ENCODE data around the gene OVCA2.

Gene OVCA2

DNA sequence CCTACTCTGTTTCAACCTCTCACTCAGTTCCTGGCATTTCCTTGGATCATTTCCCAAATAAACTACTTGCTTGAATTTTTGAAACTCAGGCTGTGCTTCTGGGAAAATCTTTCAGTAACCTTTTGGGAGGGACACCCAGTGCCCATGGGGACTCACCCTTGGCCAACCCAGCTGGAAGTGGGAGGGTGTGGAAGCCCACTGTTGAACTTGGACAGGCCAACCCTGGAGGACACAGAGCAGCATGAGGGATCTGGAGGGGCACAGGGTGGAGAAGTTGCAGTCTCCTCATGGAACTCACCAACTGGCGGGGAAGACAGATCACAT lies 27.9 kb upstream of the OVCA2 start:
- no peaks in the 10 kb centered on the region for H3K36me3 ChIP-seq (ENCODE audit: control insufficient read depth, insufficient read depth, low read length)
- H3K27ac ChIP-seq (ENCODE audit: insufficient read depth, low read depth, low read length, poor library complexity, severe bottlenecking), result no peak overlapping the region
- H3K27me3 ChIP-seq (ENCODE audit: control insufficient read depth, insufficient read depth, low read length, poor library complexity, severe bottlenecking), result peaks cover 2% of the 10 kb centered on the region
- H3K9me3 ChIP-seq (ENCODE audit: control insufficient read depth, low read length), result no peaks in the 10 kb centered on the region
- H3K4me1 ChIP-seq (ENCODE audit: control insufficient read depth, insufficient read depth, low read length), result peaks cover 19% of the 10 kb centered on the region
- 98 to 100% methylated on average over 1 of the region's 1 CpG for WGBS, 2 experiments
- H3K4me3 ChIP-seq (ENCODE audit: insufficient read depth, low read depth, low read length), result no peak overlapping the region

DNA sequence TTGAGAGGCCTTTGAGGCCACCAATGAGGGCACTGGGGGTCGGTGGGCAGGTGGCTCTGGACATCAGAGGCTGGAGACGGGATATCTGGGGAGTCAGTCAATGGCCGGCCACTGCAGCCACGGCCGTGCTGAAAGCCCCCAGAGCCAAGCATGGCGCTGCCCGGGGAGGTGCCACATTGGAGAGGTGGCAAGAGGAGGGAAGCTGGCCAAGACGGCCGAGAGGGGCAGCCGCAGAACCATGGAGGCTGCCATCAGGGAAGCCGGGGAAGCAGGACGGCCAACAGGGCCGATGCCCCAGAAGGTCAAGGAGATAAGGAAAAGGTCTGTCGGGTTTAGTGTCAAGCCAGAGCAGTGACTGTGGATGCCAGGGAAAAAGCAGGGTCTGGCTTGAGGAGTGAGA lies 26.5 kb upstream of the OVCA2 start:
- peaks cover 15% of the 10 kb centered on the region for H3K27me3 ChIP-seq (ENCODE audit: control insufficient read depth, insufficient read depth, low read length, poor library complexity, severe bottlenecking)
- H3K27ac ChIP-seq (ENCODE audit: insufficient read depth, low read depth, low read length, poor library complexity, severe bottlenecking), result no peak overlapping the region
- 95% methylated on average over 14 of the region's 14 CpGs for WGBS, 2 experiments
- H3K4me1 ChIP-seq (ENCODE audit: control insufficient read depth, insufficient read depth, low read length), result peaks cover 19% of the 10 kb centered on the region
- no peak overlapping the region for H3K4me3 ChIP-seq (ENCODE audit: insufficient read depth, low read depth, low read length)
- H3K36me3 ChIP-seq (ENCODE audit: control insufficient read depth, insufficient read depth, low read length), result no peaks in the 10 kb centered on the region
- H3K9me3 ChIP-seq (ENCODE audit: control insufficient read depth, low read length), result no peaks in the 10 kb centered on the region

DNA sequence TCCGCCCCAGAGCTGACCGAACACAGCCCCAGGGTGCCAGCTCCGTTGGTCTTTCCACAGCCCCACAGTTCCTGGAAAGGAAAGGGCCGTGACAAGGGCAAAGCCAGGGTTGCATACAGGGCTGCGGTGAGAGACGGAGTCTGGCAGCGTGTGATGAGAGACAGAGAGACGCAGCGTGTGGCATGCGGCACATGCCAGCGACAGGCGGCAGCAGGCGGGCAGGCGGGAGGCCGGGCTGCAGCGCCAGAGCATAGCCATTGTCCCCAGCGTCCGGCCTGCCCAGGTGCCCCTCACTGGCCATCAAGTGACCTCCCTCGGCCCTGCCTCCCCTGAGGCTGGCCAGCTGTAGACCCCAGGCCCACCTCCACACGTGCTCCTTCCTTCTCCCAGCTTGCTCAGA lies 25.3 kb upstream of the OVCA2 start:
- Histone ChIP-seq H3K36me3 (ENCODE audit: control insufficient read depth, insufficient read depth, low read length) (no peaks in the 10 kb centered on the region), H3K9me3 (ENCODE audit: control insufficient read depth, low read length) (no peaks in the 10 kb centered on the region), H3K27ac (ENCODE audit: insufficient read depth, low read depth, low read length, poor library complexity, severe bottlenecking) (no peak overlapping the region), H3K27me3 (ENCODE audit: control insufficient read depth, insufficient read depth, low read length, poor library complexity, severe bottlenecking) (peaks cover 18% of the 10 kb centered on the region), H3K4me3 (ENCODE audit: insufficient read depth, low read depth, low read length) (no peak overlapping the region), H3K4me1 (ENCODE audit: control insufficient read depth, insufficient read depth, low read length) (peaks cover 19% of the 10 kb centered on the region)
- 90% methylated on average over 20 of the region's 20 CpGs for WGBS, 2 experiments

DNA sequence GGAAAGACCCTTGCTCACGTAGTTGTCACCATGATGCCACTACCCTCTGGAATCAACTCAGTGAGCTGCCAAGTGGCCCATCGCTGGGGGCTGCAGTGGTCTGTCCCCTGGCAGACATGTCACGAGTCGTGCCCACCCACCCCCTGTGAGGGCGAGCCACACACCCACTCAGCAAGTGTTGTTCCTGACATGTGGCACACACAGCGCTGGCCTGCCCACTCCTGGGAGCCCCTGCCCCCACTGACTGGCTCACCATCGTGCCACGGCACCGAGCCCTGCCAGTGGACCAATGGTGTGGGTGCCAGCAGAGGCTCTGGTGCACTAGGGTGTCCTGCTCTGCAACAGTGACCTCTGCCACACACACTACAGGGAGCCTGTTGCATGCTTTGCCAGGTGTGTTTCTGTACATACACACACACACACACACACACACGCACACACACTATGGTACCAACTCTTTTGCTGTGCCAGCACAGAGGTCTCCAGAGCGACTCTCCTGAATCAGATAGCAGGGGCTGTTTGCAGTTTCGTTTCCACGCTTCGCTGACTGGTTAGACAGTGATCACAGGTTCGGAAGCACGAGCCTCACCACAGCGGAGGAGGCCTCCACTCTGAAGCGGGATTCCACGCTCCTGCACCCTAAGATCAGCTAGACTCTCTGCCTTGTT lies 24.4 kb upstream of the OVCA2 start:
- 92% methylated on average over 19 of the region's 19 CpGs for WGBS, 2 experiments
- peaks cover 10% of the 10 kb centered on the region for H3K4me1 ChIP-seq (ENCODE audit: control insufficient read depth, insufficient read depth, low read length)
- no peak overlapping the region for H3K27ac ChIP-seq (ENCODE audit: insufficient read depth, low read depth, low read length, poor library complexity, severe bottlenecking)
- H3K4me3 ChIP-seq (ENCODE audit: insufficient read depth, low read depth, low read length), result no peak overlapping the region
- no peaks in the 10 kb centered on the region for H3K9me3 ChIP-seq (ENCODE audit: control insufficient read depth, low read length)
- no peaks in the 10 kb centered on the region for H3K36me3 ChIP-seq (ENCODE audit: control insufficient read depth, insufficient read depth, low read length)
- H3K27me3 ChIP-seq (ENCODE audit: control insufficient read depth, insufficient read depth, low read length, poor library complexity, severe bottlenecking), result peaks cover 19% of the 10 kb centered on the region

DNA sequence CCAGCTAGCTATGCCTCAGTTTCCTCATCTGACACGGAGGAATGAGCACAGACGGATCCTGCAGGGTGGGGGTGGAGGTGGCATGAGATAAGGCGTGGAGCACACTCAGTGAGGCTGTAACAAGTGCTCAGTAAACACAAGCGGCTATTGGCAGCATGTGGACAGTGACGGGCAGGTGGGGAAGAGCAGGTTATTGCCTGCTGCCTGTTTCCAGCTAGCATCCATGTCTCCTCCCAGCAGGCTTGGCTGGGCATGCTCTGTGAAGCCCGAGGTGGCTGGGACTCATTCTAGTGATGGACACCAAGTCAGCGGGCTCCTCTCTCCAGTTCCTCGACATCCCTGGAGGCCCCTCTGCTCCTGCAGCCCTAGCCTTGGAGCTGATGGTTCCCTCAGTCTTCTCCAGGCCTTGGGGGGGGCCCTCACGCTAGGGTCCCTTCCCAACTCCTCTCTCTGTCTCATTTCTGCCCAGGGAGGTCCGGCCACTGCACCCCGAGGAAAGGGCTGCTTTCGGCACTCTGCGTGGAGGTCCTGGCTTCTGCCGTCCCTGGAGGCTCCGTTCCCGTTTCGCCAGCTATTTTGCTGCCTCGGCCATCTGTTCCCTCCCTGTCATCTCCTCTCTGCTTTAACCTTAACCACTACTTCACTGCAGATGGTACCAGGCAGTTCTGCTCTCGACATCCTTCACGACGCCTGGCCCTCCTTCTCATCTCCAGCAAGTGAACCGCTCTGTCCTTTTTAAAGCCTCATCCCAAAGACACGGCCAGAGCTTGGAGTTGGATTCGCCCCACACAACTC lies 22.9 kb upstream of the OVCA2 start:
- H3K27ac ChIP-seq (ENCODE audit: insufficient read depth, low read depth, low read length, poor library complexity, severe bottlenecking), result no peak overlapping the region
- WGBS, 2 experiments, result 89 to 90% methylated on average over 24 of the region's 24 CpGs
- no peaks in the 10 kb centered on the region for H3K36me3 ChIP-seq (ENCODE audit: control insufficient read depth, insufficient read depth, low read length)
- H3K4me3 ChIP-seq (ENCODE audit: insufficient read depth, low read depth, low read length), result no peak overlapping the region
- H3K27me3 ChIP-seq (ENCODE audit: control insufficient read depth, insufficient read depth, low read length, poor library complexity, severe bottlenecking), result peaks cover 32% of the 10 kb centered on the region
- peaks cover 15% of the 10 kb centered on the region for H3K4me1 ChIP-seq (ENCODE audit: control insufficient read depth, insufficient read depth, low read length)
- H3K9me3 ChIP-seq (ENCODE audit: control insufficient read depth, low read length), result no peaks in the 10 kb centered on the region

DNA sequence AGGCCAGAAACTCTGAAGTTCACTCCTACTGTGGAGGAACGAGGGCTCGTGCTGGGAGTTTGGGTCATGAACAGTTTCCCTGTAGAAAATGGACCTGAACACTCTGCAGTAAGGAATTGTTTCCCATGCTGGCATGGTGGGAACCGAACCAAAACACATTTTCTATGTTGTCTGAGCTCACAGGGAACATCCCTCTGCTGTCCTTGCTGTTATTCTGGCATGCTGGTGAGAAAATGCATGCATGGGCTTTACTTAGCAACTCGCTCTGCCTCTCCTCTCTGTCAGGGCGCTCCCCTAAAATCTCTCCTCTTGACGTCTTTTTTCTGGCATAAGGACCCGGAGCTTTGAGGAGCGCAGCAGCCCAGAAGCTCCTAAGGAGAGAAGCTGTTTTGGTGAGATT lies 22.1 kb upstream of the OVCA2 start:
- no peaks in the 10 kb centered on the region for H3K9me3 ChIP-seq (ENCODE audit: control insufficient read depth, low read length)
- H3K36me3 ChIP-seq (ENCODE audit: control insufficient read depth, insufficient read depth, low read length), result no peaks in the 10 kb centered on the region
- no peak overlapping the region for H3K4me3 ChIP-seq (ENCODE audit: insufficient read depth, low read depth, low read length)
- 89 to 95% methylated on average over 8 of the region's 8 CpGs for WGBS, 2 experiments
- H3K27me3 ChIP-seq (ENCODE audit: control insufficient read depth, insufficient read depth, low read length, poor library complexity, severe bottlenecking), result peaks cover 40% of the 10 kb centered on the region
- H3K4me1 ChIP-seq (ENCODE audit: control insufficient read depth, insufficient read depth, low read length), result peaks cover 15% of the 10 kb centered on the region
- no peak overlapping the region for H3K27ac ChIP-seq (ENCODE audit: insufficient read depth, low read depth, low read length, poor library complexity, severe bottlenecking)

DNA sequence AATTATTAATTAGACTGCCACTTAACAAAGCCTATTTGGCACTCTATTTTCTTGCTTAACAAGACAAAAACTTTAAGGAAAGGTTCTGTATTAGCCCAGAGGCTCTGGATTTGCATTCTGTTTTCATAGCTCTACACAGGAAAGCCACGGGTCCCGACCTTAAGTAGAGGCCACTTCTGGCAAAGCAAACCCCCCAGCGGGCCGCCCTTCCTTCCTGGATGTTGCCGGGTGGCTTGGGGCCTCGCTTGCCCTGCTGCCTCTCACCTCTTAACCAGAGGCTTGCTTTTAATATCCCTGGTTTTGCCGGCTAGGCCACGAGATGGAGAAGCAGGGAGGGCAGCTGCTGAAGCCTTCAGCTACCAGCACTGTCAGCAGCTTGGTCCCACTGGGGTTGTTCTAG lies 21.1 kb upstream of the OVCA2 start:
- no peaks in the 10 kb centered on the region for H3K36me3 ChIP-seq (ENCODE audit: control insufficient read depth, insufficient read depth, low read length)
- WGBS, 2 experiments, result 78% methylated on average over 8 of the region's 8 CpGs
- no peak overlapping the region for H3K27ac ChIP-seq (ENCODE audit: insufficient read depth, low read depth, low read length, poor library complexity, severe bottlenecking)
- H3K27me3 ChIP-seq (ENCODE audit: control insufficient read depth, insufficient read depth, low read length, poor library complexity, severe bottlenecking), result peaks cover 50% of the 10 kb centered on the region
- no peaks in the 10 kb centered on the region for H3K9me3 ChIP-seq (ENCODE audit: control insufficient read depth, low read length)
- peaks cover 15% of the 10 kb centered on the region for H3K4me1 ChIP-seq (ENCODE audit: control insufficient read depth, insufficient read depth, low read length)
- no peak overlapping the region for H3K4me3 ChIP-seq (ENCODE audit: insufficient read depth, low read depth, low read length)

DNA sequence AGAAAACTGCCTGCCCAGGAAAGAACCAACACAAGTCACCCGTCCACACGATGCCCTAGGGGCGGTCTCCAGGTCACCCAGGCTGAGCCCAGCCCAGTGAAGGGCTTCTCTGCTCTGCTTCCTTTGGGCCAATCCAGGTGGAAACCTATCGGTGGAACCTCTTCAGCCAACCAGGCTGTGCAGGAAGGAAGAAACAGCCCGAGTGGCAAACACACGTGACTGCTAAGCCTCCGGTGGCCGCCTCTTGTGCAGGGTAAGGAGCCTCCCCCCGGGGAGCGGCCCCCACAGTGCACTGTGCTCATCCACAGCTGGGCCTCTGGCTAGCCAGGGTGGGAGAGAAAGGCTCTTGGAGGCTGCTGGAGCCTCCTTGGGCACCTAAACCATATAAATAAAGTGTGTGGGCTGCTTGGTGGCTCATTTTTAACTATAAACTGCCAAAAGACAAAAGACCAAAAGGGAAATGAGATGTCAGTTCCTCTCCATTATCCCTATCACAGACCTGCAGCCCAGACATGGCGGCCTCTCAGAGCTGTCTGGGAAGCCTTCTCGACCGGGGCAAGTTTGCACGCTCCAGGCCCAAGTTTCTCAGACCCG lies 19.1 kb upstream of the OVCA2 start:
- Histone ChIP-seq H3K27me3 (ENCODE audit: control insufficient read depth, insufficient read depth, low read length, poor library complexity, severe bottlenecking) (peaks cover 70% of the 10 kb centered on the region), H3K9me3 (ENCODE audit: control insufficient read depth, low read length) (no peaks in the 10 kb centered on the region), H3K36me3 (ENCODE audit: control insufficient read depth, insufficient read depth, low read length) (no peaks in the 10 kb centered on the region), H3K4me3 (ENCODE audit: insufficient read depth, low read depth, low read length) (no peak overlapping the region), H3K4me1 (ENCODE audit: control insufficient read depth, insufficient read depth, low read length) (peaks cover 15% of the 10 kb centered on the region), H3K27ac (ENCODE audit: insufficient read depth, low read depth, low read length, poor library complexity, severe bottlenecking) (no peak overlapping the region)
- WGBS, 2 experiments, result 85% methylated on average over 15 of the region's 15 CpGs

DNA sequence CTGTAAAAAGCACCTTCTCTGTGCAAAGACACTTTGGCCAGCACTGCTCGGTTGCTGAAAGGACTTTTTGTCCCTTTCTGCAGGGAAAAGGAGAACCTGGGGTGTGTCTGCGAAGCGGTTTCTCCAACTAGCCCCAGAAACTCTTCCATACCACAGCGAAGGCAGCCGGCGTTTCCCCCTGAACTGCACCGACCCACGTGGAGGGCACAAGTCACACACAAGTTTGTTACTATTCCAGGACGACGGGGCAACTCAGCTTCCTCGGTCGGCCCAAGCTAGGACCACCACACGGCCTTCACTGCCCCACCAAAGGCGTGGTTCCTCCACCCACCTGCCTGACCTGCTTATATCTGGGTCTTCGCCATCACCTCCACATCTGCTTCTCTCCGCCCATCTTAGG lies 18.6 kb upstream of the OVCA2 start:
- WGBS, 2 experiments, result 36 to 37% methylated on average over 16 of the region's 16 CpGs
- H3K4me3 ChIP-seq (ENCODE audit: insufficient read depth, low read depth, low read length), result no peak overlapping the region

DNA sequence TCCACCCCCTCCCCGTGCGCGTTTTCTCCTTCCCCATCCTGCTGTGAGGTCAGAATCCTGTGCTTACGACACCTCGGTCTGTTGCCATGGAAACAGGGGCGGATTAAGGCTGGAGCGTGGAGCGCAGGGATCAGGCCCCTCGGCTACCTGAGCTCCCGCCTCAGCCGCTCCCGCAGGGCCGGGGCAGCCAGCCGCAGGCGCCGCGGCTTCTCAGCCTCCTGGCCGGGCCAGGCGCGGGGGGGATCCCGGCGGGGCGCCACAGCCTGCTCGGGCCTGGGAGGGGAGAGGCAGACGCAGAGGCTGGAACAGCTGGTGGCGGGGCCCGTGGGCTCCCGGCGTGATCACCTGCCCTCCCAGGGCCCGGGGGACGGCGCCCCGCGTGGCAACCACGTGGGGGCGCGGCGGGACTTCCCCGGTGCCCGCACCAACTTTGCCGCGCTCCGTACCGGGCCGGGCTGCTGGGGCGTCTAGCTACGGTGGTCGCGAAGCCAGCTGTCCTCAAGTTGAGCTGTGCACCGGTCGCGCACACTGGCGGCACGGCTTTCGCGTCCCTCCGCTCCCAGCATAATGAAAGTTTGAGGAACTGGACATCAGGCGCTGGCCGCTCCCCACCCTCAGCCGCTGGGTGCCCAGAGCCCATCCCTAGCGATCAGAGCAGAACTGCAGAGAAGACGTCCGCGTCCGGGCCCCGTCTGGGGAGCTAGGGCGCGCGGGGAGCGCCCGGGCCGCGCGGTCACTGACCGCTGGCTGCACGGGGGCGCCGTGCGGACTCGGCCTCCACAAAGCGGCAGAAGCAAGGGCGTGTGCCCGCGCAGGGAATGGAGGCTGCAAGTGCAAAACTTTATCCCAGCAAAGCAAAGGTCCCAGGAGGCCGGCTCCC lies 17.9 kb upstream of the OVCA2 start:
- peaks cover 80% of the 10 kb centered on the region for H3K27me3 ChIP-seq (ENCODE audit: control insufficient read depth, insufficient read depth, low read length, poor library complexity, severe bottlenecking)
- 1 to 2% methylated on average over 85 of the region's 85 CpGs for WGBS, 2 experiments

More for the DNA sequence above, 18.6 kb upstream of the OVCA2 start:
- Histone ChIP-seq H3K36me3 (ENCODE audit: control insufficient read depth, insufficient read depth, low read length) (no peaks in the 10 kb centered on the region), H3K4me1 (ENCODE audit: control insufficient read depth, insufficient read depth, low read length) (peaks cover 17% of the 10 kb centered on the region), H3K27ac (ENCODE audit: insufficient read depth, low read depth, low read length, poor library complexity, severe bottlenecking) (no peak overlapping the region), H3K27me3 (ENCODE audit: control insufficient read depth, insufficient read depth, low read length, poor library complexity, severe bottlenecking) (peaks cover 75% of the 10 kb centered on the region), H3K9me3 (ENCODE audit: control insufficient read depth, low read length) (no peaks in the 10 kb centered on the region)

More for the DNA sequence above, 17.9 kb upstream of the OVCA2 start:
- no peaks in the 10 kb centered on the region for H3K9me3 ChIP-seq (ENCODE audit: control insufficient read depth, low read length)
- peak overlapping the region; percentile 58 for H3K4me3 ChIP-seq (ENCODE audit: insufficient read depth, low read depth, low read length)
- H3K36me3 ChIP-seq (ENCODE audit: control insufficient read depth, insufficient read depth, low read length), result no peaks in the 10 kb centered on the region
- no peak overlapping the region for H3K27ac ChIP-seq (ENCODE audit: insufficient read depth, low read depth, low read length, poor library complexity, severe bottlenecking)
- H3K4me1 ChIP-seq (ENCODE audit: control insufficient read depth, insufficient read depth, low read length), result peaks cover 20% of the 10 kb centered on the region

Data from ectodermal cell (in vitro differentiated cells).